PFSK-1 (cell line): ENCODE results near the gene CLIC4.

Experiments used
- POLR2AphosphoS5 ChIP-seq: IDR thresholded peaks from 2 replicates; pipeline ENCODE4 v1.6.1; 2012; ENCODE audit warnings: low read depth, mild to moderate bottlenecking, control low read depth, low read length, moderate library complexity
- TAF1 ChIP-seq: IDR thresholded peaks from 2 replicates; pipeline ENCODE4 v1.6.1; 2012; ENCODE audit warnings: low read length, control low read depth, borderline replicate concordance; ENCODE audit not compliant: insufficient read depth
- TF ChIP-seq, protein P1 (sequence below), 2 experiments: IDR thresholded peaks; 2 replicates each; pipeline versions ENCODE4 v1.6.1 to v1.8.0; 2011 to 2012; ENCODE audit warnings: low read depth in 2 of 2, low read length in 2 of 2, control low read depth in 1 of 2, inconsistent platforms in 1 of 2, mild to moderate bottlenecking in 1 of 2, moderate library complexity in 1 of 2; ENCODE audit not compliant: insufficient read depth in 1 of 2

DNA sequence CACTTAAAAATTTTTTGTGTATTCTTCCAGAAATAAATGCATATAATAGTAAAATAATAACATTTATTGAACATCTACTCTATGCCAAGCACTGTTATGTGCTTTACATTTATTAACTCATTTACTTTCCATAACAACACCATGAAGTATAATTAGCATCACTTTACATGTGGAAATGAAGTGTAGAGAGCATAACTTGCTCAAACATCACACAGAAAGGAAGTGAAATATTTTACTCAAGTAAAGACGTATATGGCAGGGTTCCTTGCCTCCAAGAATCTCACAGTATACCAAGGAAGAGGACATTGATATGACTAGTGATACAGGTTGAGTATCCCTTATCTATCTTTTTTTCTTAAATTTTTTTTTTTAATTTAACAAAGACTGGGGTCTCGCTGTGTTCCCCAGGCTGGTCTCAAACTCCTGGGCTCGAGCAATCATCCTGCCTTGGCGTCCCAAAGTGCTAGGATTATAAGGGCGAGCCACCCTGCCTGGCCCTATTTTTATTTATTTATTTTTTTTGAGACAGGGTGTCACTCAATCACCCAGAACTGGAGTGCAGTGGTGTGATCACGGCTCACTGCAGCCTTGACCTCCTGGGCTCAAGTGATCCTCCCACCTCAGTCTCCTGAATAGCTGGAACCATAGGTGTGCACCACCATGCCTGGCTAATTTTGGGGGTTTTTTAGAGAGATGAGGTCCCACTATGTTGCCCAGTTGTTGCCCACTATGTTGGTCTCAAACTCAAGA, 7.7 kb upstream of the CLIC4 start:
- TF ChIP-seq, protein P1, sequence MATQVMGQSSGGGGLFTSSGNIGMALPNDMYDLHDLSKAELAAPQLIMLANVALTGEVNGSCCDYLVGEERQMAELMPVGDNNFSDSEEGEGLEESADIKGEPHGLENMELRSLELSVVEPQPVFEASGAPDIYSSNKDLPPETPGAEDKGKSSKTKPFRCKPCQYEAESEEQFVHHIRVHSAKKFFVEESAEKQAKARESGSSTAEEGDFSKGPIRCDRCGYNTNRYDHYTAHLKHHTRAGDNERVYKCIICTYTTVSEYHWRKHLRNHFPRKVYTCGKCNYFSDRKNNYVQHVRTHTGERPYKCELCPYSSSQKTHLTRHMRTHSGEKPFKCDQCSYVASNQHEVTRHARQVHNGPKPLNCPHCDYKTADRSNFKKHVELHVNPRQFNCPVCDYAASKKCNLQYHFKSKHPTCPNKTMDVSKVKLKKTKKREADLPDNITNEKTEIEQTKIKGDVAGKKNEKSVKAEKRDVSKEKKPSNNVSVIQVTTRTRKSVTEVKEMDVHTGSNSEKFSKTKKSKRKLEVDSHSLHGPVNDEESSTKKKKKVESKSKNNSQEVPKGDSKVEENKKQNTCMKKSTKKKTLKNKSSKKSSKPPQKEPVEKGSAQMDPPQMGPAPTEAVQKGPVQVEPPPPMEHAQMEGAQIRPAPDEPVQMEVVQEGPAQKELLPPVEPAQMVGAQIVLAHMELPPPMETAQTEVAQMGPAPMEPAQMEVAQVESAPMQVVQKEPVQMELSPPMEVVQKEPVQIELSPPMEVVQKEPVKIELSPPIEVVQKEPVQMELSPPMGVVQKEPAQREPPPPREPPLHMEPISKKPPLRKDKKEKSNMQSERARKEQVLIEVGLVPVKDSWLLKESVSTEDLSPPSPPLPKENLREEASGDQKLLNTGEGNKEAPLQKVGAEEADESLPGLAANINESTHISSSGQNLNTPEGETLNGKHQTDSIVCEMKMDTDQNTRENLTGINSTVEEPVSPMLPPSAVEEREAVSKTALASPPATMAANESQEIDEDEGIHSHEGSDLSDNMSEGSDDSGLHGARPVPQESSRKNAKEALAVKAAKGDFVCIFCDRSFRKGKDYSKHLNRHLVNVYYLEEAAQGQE (IDR thresholded peaks at IDR 0.05; ENCODE audit: insufficient read depth in 1 of 2, low read depth in 2 of 2, low read length in 2 of 2) = no peak
- TF ChIP-seq POLR2AphosphoS5 = no peak
- TF ChIP-seq TAF1 = no peak
